CD4-positive, alpha-beta T cell treated with Interleukin-15 for 1 hour (primary cell): ENCODE data around the gene WDR41.
A peak's percentile ranks its signal among the peaks of the same experiment; 100 is the strongest.
"Not testable (repeated sequence)": the region's sequence is repeated elsewhere in the genome, so short reads cannot be mapped to it uniquely, and the experiment has no call there.

Experiments used
- DNase-seq: peaks from one replicate; pipeline ENCODE4 v3.0.0-alpha.2; 2020

Gene WDR41, protein sequence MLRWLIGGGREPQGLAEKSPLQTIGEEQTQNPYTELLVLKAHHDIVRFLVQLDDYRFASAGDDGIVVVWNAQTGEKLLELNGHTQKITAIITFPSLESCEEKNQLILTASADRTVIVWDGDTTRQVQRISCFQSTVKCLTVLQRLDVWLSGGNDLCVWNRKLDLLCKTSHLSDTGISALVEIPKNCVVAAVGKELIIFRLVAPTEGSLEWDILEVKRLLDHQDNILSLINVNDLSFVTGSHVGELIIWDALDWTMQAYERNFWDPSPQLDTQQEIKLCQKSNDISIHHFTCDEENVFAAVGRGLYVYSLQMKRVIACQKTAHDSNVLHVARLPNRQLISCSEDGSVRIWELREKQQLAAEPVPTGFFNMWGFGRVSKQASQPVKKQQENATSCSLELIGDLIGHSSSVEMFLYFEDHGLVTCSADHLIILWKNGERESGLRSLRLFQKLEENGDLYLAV

GRCh38 chr5:77491783-77492652, at the start of gene WDR41:
TSS of gene WDR41 (minus strand) at chr5:77492316. CDS start at chr5:77492220, 96 bp downstream.
- DNase-seq, result peak; percentile 85

DNA sequence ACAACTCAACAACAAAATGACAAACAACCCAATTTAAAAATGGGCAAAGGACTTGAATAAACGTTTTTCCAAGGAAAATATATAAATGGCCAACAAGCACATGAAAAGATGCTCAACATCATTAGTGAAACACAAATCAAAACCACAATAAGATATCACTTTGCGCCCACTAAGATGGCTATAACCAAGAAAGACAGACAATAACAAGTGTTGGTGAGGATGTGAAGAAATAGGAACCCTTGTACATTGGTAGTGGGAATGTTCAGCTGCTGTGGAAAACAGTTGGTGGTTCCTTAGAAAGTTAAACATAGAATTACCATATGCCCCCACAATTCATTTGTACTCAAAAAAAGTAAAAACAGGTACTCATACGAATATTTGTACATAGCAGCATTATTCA, 39.2 kb upstream of the WDR41 start:
- DNase-seq, result no peak

DNA sequence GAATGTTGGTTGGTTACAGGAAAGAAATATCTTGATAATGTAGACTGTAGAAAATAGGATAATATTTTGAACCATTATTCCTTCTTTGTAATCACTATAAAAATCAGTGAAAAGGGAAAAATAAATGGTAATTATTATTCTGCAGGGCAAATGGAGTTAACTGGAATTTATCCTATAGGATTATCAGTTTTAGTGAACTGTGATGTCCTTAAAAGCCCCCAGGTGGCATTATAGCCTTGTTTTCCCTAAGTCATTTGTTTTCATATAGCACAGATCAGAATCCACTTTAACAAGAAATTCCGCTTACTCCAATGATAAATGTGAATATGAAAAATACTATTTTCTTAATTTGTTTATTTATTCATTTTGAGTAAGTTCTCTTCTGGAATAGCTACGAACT, 26.2 kb upstream of the WDR41 start:
- no peak for DNase-seq

DNA sequence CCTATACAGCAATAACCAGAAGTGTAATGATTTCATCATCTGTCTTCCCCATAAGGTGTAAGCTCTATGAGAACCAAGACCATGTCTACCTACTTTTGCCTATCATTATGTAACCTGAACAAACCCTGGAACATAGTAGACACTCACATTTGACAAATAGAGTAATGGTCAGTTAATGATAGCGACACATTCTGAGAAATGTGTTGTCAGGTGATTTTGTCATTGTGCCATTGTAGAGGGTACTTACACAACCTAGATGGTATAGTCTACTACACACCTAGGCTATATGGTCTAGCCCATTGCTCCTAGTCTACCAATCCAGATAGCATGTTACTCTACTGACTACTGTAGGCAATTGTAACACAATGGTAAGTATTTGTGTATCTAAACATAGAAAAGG, 22.3 kb upstream of the WDR41 start:
- DNase-seq, result no peak

DNA sequence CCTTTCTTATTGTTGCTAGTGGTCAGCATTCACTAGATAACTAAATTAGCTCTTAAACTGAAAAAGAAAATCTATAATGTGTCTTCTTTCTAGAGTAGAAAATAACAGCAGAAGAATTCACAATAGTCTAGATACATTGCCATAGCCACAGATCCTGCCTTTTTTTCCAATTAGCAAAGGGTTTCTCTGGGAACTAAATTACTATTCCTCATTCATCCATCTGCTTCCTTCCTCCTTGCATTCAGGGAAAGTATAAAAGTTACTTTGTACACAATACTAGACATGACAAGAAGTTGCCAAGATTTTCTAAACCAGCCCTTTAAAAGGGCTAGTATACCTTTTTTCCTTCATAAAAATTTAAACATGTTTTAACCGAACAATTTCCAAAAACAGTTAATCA, 21.2 kb upstream of the WDR41 start:
- no peak for DNase-seq

- not testable (repeated sequence) for DNase-seq
Measured at GRCh38 chr5:77501132-77501531, 9.0 kb upstream of the WDR41 start.

- DNase-seq, result no peak
Measured at GRCh38 chr5:77499973-77500372, 7.9 kb upstream of the WDR41 start.

DNA sequence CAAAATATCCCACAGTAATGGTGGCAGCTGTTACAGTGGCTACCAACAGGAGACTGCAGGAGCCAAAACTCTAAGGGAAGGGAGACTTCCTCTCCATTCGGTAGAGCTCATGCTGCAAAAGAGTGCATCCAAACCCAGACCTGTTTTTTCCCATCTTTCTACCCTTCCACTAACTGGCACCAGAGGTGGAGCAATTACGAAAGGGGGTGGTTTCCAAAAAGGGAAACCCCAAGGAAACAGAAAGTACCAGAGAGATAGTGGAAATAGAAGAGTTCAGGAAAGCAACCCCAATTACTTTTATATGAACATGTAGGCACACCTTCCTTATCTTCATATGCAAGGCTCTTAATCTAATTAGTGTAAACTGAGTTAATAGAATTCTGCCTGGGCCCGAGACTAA, 7.3 kb upstream of the WDR41 start:
- no peak for DNase-seq

DNA sequence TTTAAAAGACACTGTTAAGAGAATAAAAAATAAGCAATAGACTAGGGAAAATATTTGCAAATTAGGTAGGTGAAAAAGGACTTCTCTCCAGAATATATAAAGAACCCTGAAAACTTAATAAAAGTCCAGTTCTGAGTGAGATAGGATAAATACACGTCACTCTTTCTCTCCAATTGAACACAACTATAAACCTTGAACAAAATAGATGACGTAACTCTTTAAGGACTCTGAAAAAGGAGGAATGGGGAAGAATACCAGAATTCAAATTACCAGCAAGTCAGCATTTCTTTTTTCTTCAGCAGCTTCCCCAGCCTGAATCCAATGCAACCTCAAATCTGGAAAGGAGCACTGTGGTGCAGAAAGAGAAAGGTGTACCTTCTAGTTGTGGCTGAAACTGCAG, 6.8 kb upstream of the WDR41 start:
- DNase-seq, result no peak

GRCh38 chr5:77494935-77495334, 2.8 kb upstream of the WDR41 start:
- no peak for DNase-seq

DNA sequence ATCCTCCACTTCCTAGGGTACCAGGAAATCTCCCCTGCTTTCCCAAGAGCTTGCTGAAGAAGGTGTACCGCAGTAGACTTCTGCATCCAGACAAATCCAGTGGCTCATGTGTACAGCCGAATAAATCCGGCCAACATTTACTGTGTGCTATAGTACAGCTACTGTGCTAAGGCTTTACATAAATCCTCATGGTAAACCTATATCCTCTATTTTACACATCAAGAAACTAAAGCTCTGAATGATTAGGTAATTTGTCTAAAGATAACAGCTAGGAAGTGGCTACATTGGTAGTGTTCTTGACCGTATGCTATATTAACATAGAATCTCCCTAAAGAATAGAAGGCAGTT, 511 bp upstream of the WDR41 start:
- DNase-seq, result no peak

DNA sequence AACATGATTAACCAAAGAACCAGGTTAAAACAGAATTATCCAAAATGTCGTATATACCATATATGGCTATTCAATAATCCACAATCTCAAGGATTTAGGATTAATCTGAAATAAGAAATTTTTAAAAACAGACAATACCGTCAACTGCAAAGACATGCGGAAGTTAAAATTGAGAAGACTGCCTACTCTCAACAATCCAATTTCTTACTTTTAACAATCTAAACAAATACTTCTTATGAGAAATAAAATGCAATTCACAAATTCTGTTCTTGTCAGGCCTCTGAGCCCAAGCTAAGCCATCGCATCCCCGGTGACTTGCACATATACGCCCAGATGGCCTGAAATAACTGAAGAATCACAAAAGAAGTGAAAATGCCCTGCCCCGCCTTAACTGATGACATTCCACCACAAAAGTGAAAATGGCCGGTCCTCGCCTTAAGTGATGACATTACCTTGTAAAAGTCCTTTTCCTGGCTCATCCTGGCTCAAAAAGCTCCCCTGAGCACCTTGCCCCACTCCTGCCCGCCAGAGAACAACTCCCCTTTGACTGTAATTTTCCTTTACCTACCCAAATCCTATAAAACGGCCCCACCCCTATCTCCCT, 1.3 kb downstream of the WDR41 start:
- peak; percentile 16 for DNase-seq

- no peak for DNase-seq
Measured at GRCh38 chr5:77486344-77486962, 5.7 kb downstream of the WDR41 start.

GRCh38 chr5:77483682-77484081, 8.4 kb downstream of the WDR41 start:
- no peak for DNase-seq

DNA sequence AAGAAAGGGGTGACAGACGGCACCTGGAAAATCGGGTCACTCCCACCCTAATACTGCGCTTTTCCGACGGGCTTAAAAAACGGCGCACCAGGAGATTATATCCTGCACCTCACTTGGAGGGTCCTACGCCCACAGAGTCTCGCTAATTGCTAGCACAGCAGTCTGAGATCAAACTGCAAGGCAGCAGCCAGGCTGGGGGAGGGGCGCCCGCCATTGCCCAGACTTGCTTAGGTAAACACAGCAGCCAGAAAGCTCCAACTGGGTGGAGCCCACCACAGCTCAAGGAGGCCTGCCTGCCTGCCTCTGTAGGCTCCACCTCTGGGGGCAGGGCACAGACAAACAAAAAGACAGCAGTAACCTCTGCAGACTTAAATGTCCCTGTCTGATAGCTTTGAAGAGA, 17.1 kb downstream of the WDR41 start:
- DNase-seq, result not testable (repeated sequence)

DNA sequence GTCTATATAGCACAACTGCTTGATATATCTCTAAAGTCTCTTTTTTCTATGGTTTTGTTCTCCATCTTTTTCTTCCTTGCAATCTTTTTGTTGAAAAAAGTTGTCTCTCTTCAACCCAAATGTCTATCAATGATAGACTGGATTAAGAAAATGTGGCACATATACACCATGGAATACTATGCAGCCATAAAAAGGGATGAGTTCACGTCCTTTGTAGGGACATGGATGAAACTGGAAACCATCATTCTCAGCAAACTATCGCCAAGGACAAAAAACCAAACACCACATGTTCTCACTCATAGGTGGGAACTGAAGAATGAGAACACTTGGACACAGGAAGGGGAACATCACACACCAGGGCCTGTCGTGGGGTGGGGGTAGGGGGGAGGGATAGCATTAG, 23.2 kb downstream of the WDR41 start:
- DNase-seq, result not testable (repeated sequence)

DNA sequence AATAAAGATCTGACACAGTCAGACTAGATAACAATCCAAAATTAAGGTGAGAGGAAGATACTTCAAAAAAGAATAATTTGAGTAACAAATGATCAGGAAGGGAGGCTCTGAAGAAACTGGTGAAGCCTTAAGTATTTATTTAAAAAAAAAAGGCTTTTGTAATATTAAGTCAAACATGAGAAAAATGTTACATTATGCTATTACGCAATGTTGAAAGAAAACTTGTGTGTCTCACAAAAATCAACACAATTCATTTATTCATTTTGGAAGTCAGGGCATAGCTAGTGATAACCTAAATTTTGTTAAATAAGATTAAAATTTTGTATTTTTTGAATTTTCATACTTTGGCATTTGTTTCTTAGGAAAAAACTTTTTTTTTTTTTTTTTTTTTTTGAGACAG, 28.2 kb downstream of the WDR41 start:
- DNase-seq, result no peak

DNA sequence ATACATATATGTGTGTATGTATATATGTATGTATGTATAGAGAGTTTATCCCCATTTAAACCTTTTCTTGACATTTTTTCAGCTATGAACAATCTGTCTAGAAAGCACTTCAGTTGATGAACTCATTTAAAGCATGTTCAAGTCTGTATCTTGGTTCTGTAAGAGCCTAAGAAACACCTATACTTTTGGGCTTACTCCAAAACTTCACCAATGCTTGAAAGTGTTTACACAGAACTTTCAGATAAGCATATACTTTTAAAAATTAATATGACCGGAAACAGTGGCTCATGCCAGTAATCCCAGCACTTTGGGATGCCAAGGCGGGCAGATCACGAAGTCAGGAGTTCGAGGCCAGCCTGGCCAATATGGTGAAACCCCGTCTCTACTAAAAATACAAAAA, 30.8 kb downstream of the WDR41 start:
- no peak for DNase-seq

DNA sequence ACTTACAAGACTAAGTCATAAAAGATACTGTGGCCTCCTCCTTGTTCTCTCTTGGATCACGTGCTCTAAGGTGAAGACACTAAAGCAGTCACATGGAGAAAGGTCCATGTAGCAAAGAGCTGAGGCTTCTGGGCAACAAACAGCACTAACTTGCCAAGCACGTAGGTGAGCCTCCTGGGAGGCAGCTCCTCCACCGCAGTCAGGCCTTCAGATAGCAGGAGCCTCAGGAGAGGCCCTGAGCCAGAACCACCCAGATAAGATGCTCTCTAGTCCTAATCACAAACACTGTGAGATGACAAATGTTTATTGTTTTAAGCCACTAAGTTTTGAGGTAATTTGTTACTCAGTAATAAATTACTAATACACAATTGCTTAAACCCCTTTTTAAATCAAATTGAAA, 38.0 kb downstream of the WDR41 start:
- DNase-seq, result no peak

- no peak for DNase-seq
Measured at GRCh38 chr5:77452351-77452750, 39.8 kb downstream of the WDR41 start.

GRCh38 chr5:77449981-77450380, 42.1 kb downstream of the WDR41 start:
- no peak for DNase-seq

GRCh38 chr5:77449277-77449676, 42.8 kb downstream of the WDR41 start:
- no peak for DNase-seq

DNA sequence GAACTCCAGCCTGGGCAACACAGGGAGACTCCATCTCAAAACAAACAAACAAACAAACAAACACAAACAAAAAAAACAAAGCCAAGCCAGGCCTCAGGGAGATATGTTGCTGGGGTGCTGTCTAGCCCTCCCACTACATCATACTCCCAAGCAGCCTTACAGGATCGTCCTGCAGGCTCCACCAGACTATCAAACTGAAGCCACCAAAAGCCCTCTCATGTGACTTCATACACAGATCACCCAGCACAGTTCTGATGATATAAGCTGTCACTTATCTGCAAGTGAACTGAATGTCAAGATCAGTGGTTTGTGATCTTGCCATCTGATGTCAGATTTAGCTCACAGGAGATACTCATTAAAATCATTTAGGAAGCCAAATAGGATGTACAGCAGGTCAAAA, 43.3 kb downstream of the WDR41 start:
- no peak for DNase-seq
